H1 (cell line): ENCODE data around the gene DEDD2. TPM values are rescaled to one million over a fixed set of nuclear protein-coding genes. Genes with fewer than 3 reads are reported as not detected.

ENCODE experiments used
- ATF2 ChIP-seq: IDR thresholded peaks from 2 replicates; pipeline ENCODE4 v1.6.1; 2012; ENCODE audit warnings: low read length, inconsistent platforms
- RAD21 ChIP-seq, 2 experiments: IDR thresholded peaks in 1 of 2; conservative IDR thresholded peaks in 1 of 2; 2 replicates each; pipeline ENCODE4 v1.6.1; 2011; ENCODE audit warnings: low read depth in 2 of 2, low read length in 2 of 2, improper control_type of control experiment in 1 of 2, inconsistent platforms in 1 of 2, mild to moderate bottlenecking in 1 of 2, moderate library complexity in 1 of 2
- RFX5 ChIP-seq: IDR thresholded peaks from 2 replicates; pipeline ENCODE4 v1.6.1; 2011; ENCODE audit warnings: low read depth, low read length, improper control_type of control experiment, borderline replicate concordance
- SIRT6 ChIP-seq: IDR thresholded peaks from one replicate; pipeline ENCODE4 v1.7.1; 2012; ENCODE audit warnings: low read length, inconsistent platforms
- ZNF274 ChIP-seq: IDR thresholded peaks from 2 replicates; pipeline ENCODE4 v1.7.0; 2012; ENCODE audit warnings: low read length, borderline replicate concordance; ENCODE audit errors: extremely low read depth
- polyA plus RNA-seq, 7 experiments: library from polyadenylated mRNA; depleted of rRNA in 3 of 7; stranded (reverse) in 5 of 7; unstranded in 2 of 7; fragments of >200 nt in 5 of 7; fragments of 200-250 nt in 2 of 7; gene quantifications; 1 replicate in 5 of 7; 2 replicates in 1 of 7; 4 replicates in 1 of 7; pipeline versions ENCODE4 v1.2.1 to v1.2.3, GENCODE V29; 2011 to 2013; ENCODE audit warnings: missing spikeins in 2 of 7, mixed read lengths in 2 of 7
- total RNA-seq: library from RNA; stranded (reverse); fragmentation: NEBNext Ultra II Directional; extraction: Animal tissue kit (Norgen Biotek cat#: 25700); gene quantifications from 2 replicates; pipeline ENCODE4 v1.2.1, GENCODE V29; 2021

Gene DEDD2
- total and polyA plus RNA-seq, 2 of the 8 experiments (the other 6 are each of a cell fraction or from before 2014, with no cell fraction given): 37.8 to 65.0 TPM

GRCh38 chr19:42177686-42178019 is 39.8 kb downstream of the DEDD2 start (continued):
- TF ChIP-seq RAD21 (IDR thresholded peaks at IDR 0.05 in 1 of 2, conservative IDR thresholded peaks at IDR 0.05 in 1 of 2; ENCODE audit: low read depth in 2 of 2, low read length in 2 of 2) (no peak), SIRT6 (no peak), ATF2 (no peak), RFX5 (no peak), ZNF274 (no peak)
